ENCODE results near the gene LDLRAD2. TPM values are rescaled to one million over a fixed set of nuclear protein-coding genes. Genes with fewer than 3 reads are reported as not detected.

LDLRAD2 gene
- total RNA-seq, 1 experiment from 2014 or later: 1.0 TPM

DNA sequence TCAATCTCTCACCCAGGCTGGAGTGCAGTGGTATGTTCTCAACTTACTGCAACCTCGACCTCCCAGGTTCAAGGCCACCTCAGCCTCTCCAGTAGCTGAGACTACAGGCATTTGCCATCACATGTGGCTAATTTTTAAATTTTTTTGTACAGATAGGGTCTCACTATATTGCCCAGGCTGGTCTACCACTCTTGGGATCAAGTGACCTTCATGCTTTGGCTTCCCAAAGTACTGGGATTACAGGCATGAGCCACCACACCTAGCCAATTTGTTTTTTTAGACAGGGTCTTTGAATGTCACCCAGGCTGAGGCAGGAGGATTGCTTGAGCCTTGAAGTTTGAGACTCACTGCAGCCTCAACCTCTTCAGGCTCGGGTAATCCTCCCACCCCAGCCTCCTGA lies 19.0 kb upstream of the LDLRAD2 start:
- Histone ChIP-seq H3K4me2 (ENCODE audit: insufficient read depth, insufficient read length, low read length) (no peak overlapping the region), H3K23me2 (ENCODE audit: insufficient read length, low read depth, low read length, poor library complexity, severe bottlenecking) (no peaks in the 10 kb centered on the region), H3K4ac (ENCODE audit: low read depth, low read length) (no peak overlapping the region), H3K4me1 (ENCODE audit: insufficient read depth, low read length) (no peaks in the 10 kb centered on the region), H3K9me3 (ENCODE audit: control insufficient read depth, low read depth, low read length) (peaks cover 10% of the 10 kb centered on the region), H3K27me3 (ENCODE audit: insufficient read depth, low read length) (no peaks in the 10 kb centered on the region), H3K56ac (ENCODE audit: insufficient read length, low read depth, low read length) (no peak overlapping the region), H2BK120ac (ENCODE audit: low read depth, low read length, poor library complexity, severe bottlenecking) (no peak overlapping the region), H3K23ac (ENCODE audit: insufficient read length, low read depth, low read length) (no peak overlapping the region), H3K79me2 (ENCODE audit: insufficient read depth, low read length) (no peaks in the 10 kb centered on the region), H4K91ac (ENCODE audit: insufficient read length, low read depth, low read length) (no peak overlapping the region), H4K20me1 (ENCODE audit: control insufficient read depth, insufficient read depth, insufficient read length) (no peaks in the 10 kb centered on the region), H3K79me1 (ENCODE audit: insufficient read depth, low read depth, low read length, poor library complexity, severe bottlenecking) (no peaks in the 10 kb centered on the region), H4K5ac (ENCODE audit: insufficient read length, low read depth, low read length) (no peak overlapping the region), H2BK15ac (ENCODE audit: low read depth, low read length) (no peak overlapping the region), H3K18ac (ENCODE audit: insufficient read length, low read depth, low read length) (no peak overlapping the region), H2BK12ac (ENCODE audit: insufficient read length, low read depth, low read length) (no peak overlapping the region), H4K8ac (replicated peaks; ENCODE audit: insufficient read length, low read depth, low read length) (no peak overlapping the region), H3K27ac (ENCODE audit: insufficient read length, low read depth, low read length) (no peak overlapping the region), H3K9ac (ENCODE audit: extremely low read depth, insufficient read length, low read length) (no peak overlapping the region), H2BK5ac (ENCODE audit: insufficient read length, low read length) (no peak overlapping the region), H3T11ph (ENCODE audit: low read length) (no peak overlapping the region), H2AK5ac (ENCODE audit: insufficient read length, low read length) (no peak overlapping the region), H2BK20ac (ENCODE audit: low read depth, low read length, poor library complexity, severe bottlenecking) (no peak overlapping the region), H2AFZ (ENCODE audit: low read length) (no peak overlapping the region), H3K14ac (ENCODE audit: insufficient read depth, low read length) (no peak overlapping the region)
- Mint-ChIP-seq H3K4me3 (no peak overlapping the region), H3K27ac (no peak overlapping the region), H3K4me1 (peaks cover 6% of the 10 kb centered on the region in 2 experiments), H3K36me3 (ENCODE audit: insufficient read depth in 1 of 3, low read depth in 3 of 3) (peaks cover 0 to 9% (median 6%) of the 10 kb centered on the region in 3 experiments; a peak in 4 of 7 replicates), H3K27me3 (ENCODE audit: low read depth) (peaks cover 4% of the 10 kb centered on the region), H3K9me3 (peaks cover 5 to 13% of the 10 kb centered on the region in 2 experiments)
- TF ChIP-seq, protein P1, sequence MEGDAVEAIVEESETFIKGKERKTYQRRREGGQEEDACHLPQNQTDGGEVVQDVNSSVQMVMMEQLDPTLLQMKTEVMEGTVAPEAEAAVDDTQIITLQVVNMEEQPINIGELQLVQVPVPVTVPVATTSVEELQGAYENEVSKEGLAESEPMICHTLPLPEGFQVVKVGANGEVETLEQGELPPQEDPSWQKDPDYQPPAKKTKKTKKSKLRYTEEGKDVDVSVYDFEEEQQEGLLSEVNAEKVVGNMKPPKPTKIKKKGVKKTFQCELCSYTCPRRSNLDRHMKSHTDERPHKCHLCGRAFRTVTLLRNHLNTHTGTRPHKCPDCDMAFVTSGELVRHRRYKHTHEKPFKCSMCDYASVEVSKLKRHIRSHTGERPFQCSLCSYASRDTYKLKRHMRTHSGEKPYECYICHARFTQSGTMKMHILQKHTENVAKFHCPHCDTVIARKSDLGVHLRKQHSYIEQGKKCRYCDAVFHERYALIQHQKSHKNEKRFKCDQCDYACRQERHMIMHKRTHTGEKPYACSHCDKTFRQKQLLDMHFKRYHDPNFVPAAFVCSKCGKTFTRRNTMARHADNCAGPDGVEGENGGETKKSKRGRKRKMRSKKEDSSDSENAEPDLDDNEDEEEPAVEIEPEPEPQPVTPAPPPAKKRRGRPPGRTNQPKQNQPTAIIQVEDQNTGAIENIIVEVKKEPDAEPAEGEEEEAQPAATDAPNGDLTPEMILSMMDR (conservative IDR thresholded peaks at IDR 0.05): no peak
- DNase-seq: no peak
- no CpG with 5 or more reads among the region's 2 CpGs for WGBS (ENCODE audit: extremely low coverage, insufficient read length, low lambda C conversion rate)
